NCI-H2081 treated with DMSO at 0.1 percent for 48 hours (cell line): ENCODE measurements around the gene ABHD17A.
"Not testable (repeated sequence)": the region's sequence is repeated elsewhere in the genome, so short reads cannot be mapped to it uniquely, and the experiment has no call there.

Experiments
- DNase-seq: peaks from one replicate; lab custom pipeline; 2025; lab: John Stamatoyannopoulos, UW

ABHD17A gene

DNA sequence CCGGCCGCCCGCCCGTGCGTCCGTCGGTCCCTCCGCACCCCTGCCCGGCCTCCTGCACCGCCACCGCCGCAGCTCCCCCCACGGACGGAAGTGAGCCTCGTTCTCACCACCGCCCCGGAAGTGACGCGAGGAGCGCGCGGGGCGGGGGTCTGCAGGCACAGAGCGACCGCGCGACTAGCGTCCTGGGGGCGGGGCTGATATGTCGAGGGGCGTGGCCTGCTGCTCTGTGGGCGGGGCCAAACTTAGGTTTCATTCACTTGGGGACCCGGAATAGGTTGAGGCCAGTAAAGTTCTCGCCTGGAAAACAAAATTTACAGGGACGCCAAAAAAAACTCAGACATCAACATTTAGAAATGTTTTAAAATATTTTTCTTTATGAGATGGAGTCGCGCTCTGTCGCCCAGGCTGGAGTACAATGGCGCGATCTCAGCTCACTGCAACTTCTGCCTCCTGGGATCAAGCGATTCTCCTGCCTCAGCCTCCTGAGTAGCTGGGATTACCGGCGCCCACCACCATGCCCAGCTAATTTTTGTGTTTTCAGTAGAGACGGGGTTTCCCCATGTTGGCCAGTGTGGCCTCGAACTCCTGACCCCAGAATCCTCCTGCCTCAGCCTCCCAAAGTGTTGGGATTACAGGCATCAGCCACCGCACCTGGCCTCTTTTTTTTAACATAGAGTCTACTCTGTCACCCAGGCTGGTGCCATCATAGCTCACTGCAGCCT is at the start of gene ABHD17A:
ABHD17A (minus strand) TSS at position 99 of the 722 bp plus-strand sequence. CDS start 3,930 bp downstream, outside the sequence.
- not testable (repeated sequence) for DNase-seq

- no peak for DNase-seq
Observed at GRCh38 chr19:1933942-1934341, 48.6 kb upstream of the ABHD17A start.

DNA sequence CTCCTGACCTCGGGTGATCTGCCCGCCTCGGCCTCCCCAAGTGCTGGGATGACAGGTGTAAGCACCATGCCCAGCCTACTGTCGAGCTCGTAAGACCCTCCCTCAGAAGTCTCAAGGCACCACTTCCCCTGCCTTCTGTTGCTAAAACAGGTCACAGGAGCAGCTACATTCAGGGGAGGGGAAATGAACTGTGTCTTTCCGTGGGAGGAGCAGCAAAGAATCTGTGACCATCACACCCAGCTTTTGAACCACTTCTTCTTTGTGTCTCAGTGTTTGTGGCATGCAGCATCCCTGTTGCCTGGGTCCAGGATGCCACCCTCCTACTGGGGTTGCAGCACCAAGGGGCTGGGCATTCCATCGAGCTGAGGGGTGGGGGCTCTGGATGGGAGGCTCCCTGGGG is 47.9 kb upstream of the ABHD17A start:
- no peak for DNase-seq

- DNase-seq, result no peak
Observed at GRCh38 chr19:1932395-1932794, 47.1 kb upstream of the ABHD17A start.

- DNase-seq, result no peak
Observed at GRCh38 chr19:1931445-1931844, 46.1 kb upstream of the ABHD17A start.

GRCh38 chr19:1929021-1929742 is 43.9 kb upstream of the ABHD17A start:
- no peak for DNase-seq

DNA sequence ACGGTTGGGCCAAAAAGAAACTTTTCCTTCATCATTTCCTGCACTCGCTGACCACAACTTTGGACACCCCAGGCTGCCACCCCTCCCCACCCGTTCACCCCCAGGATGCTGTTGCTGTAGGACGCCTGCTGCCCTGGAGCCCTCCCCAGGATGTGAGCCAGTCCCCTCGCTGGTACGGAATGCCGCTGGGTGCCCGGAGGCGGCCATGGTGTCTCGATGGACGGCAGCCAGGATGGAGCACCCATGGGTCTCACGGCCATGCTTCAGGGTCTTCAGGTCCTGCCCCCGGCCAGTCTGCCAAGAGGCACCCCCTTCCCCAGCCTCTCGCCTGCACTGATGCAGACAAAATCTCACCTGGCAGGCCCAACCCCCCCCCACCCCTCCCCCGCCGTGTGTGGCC is 40.2 kb upstream of the ABHD17A start:
- no peak for DNase-seq

- DNase-seq, result no peak
Observed at GRCh38 chr19:1924320-1924961, 39.1 kb upstream of the ABHD17A start.

GRCh38 chr19:1923319-1923718 is 38.0 kb upstream of the ABHD17A start:
- DNase-seq, result no peak

- no peak for DNase-seq
Observed at GRCh38 chr19:1922803-1923202, 37.5 kb upstream of the ABHD17A start.

- DNase-seq, result no peak
Observed at GRCh38 chr19:1921825-1922224, 36.5 kb upstream of the ABHD17A start.

DNA sequence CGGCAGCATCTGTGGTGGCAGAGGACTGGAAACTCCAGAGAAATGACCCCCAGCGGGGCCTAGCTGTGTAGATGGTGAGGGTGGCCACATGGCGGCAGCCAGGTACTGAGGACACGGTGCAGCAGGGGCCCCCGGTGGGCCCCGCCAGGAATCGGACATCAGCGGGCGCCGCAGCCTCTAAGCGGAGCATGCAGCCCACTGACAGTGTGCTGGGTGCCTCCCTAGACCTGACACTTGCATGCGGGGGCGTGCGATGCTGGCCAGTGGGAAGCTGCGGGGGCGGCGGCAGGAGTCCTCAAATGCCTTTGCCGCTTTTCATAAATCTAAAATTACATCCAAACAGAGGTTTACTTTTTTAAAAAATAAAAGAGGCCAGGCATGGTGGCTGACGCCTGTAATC is 36.0 kb upstream of the ABHD17A start:
- DNase-seq, result no peak

DNA sequence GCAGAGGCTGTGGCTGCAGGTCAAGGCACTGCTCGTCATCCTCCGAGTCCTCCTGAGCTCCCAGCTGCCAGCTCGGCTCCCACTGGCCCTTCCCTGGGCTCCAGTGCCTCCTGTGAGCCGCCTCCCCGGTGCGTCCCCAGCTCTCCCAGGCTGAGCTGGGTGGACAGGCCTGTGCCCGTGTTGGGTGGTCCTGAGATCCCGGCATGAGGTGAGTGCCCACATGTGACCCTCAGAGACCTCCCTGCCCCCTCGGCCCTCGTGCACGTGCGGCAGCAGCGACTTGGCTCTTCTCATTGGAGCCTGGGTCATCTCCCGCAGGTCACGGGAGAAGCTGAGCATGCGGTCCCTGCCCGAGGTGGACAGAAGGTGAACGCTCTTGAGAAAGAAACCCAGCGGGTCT is 35.3 kb upstream of the ABHD17A start:
- no peak for DNase-seq

DNA sequence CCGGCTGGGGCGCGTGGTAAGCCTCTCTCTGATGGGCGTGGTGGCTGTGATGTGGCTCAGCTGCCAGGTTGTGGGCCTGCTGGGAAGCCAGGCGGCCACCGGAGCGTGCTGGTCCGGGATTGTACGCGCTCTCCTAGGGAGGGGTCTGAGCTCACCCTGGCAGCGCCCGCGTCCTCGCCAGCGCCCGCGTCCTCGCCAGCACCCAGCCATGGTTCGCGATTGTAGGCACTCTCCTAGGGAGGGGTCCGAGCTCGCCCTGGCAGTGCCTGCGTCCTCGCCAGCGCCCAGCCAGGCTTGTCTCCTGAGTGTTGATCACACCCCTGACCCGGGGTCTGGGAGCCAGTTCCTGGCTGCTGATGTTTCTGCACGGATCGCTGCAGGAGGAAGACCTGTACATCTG is 33.7 kb upstream of the ABHD17A start:
- no peak for DNase-seq

DNA sequence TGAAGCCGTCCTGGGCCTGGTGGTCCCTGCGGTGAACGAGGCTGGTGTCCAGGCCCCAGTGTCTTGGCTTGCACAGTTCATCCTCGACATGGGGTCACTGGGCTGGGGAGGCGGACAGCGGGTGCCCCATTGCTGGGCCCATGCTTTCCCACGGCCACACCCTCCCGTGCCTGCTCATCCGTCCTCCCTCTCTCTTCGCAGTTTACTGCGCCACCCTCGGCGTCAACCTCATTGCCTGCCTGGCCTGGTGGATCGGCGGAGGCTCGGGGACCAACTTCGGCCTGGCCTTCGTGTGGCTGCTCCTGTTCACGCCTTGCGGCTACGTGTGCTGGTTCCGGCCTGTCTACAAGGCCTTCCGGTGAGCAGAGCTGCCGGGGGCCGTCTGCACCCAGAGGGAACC is 32.6 kb upstream of the ABHD17A start:
- no peak for DNase-seq

DNA sequence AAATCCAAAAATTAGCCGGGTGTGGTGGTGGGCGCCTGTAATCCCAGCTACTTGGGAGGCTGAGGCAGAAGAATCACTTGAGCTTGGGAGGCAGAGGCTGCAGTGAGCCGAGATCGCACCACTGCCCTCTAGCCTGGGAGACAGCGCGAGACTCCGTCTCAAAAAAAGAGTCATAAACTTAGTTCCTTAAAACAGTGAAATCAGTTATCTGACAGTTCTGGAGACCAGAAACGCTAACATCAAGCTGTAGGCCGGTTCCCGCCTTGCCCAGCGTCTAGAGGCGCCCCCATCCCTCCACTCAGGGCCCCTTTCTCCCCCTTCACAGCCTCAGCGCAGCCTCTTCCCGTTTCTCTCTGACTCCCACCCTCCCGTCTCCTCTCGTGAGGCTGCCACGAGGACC is 31.9 kb upstream of the ABHD17A start:
- DNase-seq, result no peak

DNA sequence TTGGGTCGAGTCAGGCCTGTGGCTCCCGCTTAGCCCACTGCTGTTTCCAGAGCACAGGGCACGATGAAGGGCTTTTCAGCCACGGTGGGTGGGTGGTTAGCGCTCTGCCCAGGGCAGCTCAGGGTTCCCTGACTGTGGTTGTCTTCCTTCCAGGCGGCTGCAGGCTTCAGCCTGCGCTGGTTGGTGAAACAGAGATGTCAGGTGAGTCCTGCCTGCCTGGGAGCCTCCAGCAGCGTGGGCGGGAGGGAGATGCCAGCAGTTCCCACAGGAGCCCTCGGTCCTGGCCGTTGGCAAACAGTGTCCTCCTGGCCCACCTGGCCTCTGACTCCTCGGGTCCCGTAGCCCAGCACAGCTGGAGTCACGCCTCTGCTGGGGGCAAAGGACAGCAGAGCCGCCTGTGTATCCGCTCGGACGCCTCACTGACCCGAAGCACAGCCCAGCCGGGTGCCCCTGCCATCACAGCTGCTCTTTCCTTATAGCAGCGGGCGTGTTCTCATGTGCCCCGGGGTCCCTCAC is 29.6 kb upstream of the ABHD17A start:
- DNase-seq, result no peak

- DNase-seq, result no peak
Observed at GRCh38 chr19:1913781-1914577, 28.7 kb upstream of the ABHD17A start.

- DNase-seq, result no peak
Observed at GRCh38 chr19:1912760-1913505, 27.6 kb upstream of the ABHD17A start.

- no peak for DNase-seq
Observed at GRCh38 chr19:1911995-1912394, 26.7 kb upstream of the ABHD17A start.

DNA sequence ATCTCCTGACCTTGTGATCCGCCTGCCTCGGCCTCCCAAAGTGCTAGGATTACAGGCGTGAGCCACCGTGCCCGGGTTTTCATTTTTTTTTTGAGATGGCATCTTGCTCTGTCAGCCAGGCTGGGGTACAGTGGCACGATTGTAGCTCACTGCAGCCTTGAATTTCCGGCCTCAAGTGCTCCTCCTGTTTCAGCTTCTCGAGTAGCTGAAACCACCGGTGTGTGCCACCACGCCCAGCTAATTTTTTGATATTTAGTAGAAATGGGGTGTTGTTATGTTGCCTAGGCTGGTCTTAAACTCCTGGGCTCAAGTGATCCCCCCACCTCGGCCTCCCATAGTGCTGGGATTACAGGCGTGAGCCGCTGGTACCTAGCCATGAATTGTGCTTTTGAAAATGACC is 25.8 kb upstream of the ABHD17A start:
- no peak for DNase-seq
